Epithelial cell of esophagus (primary cell): ENCODE results near the gene RAD51B.
"Not testable (repeated sequence)": the region's sequence is repeated elsewhere in the genome, so short reads cannot be mapped to it uniquely, and the experiment has no call there.

Experiments
- DNase-seq: peaks from one replicate; pipeline ENCODE4 v3.0.0; 2010; ENCODE audit warnings: low read depth
- H3K4me3 ChIP-seq: 2 replicates; pipeline ENCODE4 v1.5.1; 2011; ENCODE audit warnings: mild to moderate bottlenecking, low read length, control low read depth
- TF ChIP-seq, protein P1 (sequence below): IDR thresholded peaks from 2 replicates; pipeline ENCODE4 v1.5.1; 2011; ENCODE audit warnings: low read depth, mild to moderate bottlenecking, low read length, control low read depth, inconsistent platforms; ENCODE audit not compliant: insufficient read depth; ENCODE audit errors: missing control alignments

RAD51B gene

DNA sequence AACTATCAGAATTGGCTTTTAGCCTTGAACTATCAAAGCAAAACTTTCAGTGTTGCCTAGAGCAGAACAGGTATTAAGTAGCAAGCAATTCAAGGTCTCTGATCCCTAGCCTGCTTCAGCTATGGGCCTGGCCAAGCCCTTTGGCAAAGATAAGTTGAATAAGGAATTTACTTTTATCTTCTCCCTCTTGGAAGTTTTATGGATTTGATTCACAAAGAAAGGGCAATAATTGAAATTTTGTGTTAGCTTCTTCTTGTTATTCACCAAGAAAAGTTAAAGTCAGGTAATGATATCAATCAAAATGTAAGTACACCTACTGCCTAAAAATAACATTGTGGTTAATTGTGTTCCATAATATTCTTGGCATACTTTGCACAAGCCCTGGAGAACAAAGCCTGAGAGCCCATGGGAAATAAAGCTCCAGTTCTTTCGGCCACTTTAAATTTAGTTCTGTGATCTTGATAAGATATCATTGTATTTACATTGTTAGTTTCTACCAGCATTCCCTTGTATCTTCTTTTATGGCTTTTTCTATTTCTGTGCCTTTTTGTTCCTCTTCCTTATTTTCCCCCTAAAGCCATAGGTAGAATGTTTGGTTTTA, 158.0 kb downstream of the RAD51B start:
- H3K4me3 ChIP-seq: no peak overlapping the region
- TF ChIP-seq, protein P1, sequence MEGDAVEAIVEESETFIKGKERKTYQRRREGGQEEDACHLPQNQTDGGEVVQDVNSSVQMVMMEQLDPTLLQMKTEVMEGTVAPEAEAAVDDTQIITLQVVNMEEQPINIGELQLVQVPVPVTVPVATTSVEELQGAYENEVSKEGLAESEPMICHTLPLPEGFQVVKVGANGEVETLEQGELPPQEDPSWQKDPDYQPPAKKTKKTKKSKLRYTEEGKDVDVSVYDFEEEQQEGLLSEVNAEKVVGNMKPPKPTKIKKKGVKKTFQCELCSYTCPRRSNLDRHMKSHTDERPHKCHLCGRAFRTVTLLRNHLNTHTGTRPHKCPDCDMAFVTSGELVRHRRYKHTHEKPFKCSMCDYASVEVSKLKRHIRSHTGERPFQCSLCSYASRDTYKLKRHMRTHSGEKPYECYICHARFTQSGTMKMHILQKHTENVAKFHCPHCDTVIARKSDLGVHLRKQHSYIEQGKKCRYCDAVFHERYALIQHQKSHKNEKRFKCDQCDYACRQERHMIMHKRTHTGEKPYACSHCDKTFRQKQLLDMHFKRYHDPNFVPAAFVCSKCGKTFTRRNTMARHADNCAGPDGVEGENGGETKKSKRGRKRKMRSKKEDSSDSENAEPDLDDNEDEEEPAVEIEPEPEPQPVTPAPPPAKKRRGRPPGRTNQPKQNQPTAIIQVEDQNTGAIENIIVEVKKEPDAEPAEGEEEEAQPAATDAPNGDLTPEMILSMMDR: no peak
- DNase-seq: no peak

DNA sequence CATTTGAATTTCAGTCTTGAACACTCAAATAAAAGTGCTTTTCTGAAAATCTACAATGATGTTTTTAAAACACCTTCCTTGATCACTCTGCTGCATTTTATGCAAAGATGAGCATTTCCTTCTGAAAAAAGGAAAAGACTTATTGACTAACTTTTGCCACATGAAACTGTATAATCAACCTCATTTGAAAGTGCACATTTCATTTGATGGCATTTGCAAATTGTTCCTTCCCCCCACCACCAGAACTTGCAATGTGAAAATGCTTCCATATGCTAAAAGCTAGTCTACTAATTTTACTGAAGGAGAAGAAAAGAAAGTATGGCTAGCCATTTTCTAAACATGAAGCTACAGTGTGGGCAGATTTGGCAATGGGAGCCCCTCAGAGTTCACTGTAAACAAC, 159.2 kb downstream of the RAD51B start:
- H3K4me3 ChIP-seq: no peak overlapping the region
- TF ChIP-seq, protein P1: no peak
- no peak for DNase-seq

DNA sequence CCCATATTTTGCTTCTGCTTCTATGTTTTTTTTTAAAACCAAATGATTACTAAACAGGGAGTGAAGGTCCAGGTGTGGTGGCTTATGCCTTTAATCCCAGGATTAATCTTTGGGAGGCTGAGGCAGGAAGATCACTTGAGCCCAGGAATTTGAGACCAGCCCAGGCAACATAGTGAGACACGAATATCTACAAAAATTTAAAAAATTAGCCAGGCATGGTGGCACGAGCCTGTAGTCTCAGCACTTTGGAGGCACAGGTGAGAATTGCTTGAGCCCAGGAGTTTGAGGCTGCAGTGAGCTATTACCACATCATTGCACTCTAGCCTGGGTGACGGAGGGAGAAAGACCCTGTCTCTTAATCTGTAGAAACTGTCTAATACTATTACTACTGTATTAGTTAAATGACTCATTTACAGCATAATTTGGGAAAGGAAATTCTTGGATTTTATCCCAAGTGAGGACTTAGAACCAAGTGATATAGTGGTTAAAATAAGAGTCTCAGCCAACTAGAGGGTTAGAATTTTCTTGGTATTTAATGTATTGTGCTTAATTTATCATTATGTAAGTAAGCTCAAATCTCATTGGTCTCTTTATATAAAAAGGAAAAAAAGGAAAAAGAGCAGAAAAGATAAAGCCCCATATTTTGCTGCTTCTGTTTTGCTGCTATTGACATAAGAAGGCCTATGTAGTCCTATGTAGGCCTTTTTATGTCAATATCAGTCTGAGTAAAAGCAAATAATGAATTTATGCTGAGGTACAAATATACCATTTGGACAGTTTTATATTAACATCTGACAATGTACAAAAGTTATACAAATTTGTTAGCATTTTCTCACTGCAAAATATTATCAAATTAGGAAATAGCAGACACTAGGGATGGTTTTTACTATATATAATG, 163.4 kb downstream of the RAD51B start:
- TF ChIP-seq, protein P1: no peak
- H3K4me3 ChIP-seq: no peak overlapping the region
- DNase-seq: no peak

DNA sequence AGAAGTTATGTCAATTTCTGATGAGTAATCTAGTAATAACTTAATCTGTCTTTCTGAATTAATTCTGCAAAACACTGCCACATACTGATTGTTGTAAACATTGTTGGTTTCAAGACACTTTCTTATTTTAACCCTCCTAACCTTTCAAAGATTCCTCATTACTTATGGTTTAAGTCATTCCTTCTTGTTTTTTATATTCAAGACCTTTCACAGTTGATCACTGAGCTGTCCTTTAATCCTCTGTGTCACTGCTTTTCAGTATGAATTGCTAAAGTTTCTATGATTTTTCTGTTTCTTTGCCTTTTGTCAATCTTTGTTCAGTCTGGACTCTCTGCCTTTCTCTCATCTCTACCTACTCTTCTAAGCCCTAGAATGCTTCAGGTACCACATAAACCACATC, 164.7 kb downstream of the RAD51B start:
- TF ChIP-seq, protein P1: no peak
- H3K4me3 ChIP-seq: no peak overlapping the region
- no peak for DNase-seq

DNA sequence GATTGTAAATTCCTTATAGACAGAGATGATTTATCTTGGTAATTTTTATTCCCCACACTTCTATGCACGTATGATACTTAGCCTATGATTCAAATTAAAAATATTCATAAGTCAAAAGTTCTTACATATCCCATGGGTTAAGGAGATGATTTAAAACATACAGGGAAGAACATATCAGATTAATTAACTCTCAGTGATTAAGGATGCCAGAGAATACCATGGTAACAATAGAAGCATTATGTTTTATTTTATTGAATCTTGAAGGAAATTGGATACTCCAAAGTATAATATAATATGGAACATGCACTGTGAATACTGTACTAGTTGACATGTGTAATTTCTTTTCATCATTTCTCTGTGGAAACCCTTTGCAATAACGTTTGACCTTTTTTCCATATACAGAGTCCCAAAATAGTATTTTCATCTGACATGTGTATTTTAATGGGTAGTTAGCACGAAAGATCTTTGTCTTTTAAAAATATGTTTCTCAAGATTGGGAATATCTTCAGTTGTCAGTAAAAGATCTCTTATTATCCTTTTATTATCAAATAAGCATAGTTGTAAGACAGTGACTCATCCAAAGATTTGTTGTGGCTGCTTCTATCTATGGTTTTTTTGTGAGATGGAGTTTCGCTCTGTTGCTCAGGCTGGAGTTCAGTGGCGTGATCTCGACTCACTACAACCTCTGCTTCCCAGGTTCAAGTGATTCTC, 166.7 kb downstream of the RAD51B start:
- DNase-seq: peak; percentile 27
- TF ChIP-seq, protein P1: no peak
- no peak overlapping the region for H3K4me3 ChIP-seq

DNA sequence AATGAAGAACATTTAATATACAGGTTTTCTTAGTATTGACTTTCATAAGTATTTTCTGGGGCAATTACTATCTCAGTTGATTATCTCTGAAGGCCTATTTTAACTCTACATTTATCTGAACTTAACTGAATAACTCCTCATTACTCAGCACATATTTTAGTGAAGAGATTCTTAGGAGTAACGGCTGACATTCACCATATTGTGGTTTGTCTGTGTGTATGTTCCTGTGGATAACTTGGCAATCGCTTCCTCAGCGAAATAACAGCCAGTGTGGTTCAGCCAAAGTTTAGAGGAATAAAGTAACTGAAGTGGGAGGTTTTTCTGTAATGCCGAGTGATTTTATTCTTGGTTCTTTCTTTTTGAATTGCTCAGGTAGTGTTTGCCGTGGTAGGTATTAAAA, 168.0 kb downstream of the RAD51B start:
- TF ChIP-seq, protein P1: no peak
- H3K4me3 ChIP-seq: no peak overlapping the region
- DNase-seq: peak; percentile 35

DNA sequence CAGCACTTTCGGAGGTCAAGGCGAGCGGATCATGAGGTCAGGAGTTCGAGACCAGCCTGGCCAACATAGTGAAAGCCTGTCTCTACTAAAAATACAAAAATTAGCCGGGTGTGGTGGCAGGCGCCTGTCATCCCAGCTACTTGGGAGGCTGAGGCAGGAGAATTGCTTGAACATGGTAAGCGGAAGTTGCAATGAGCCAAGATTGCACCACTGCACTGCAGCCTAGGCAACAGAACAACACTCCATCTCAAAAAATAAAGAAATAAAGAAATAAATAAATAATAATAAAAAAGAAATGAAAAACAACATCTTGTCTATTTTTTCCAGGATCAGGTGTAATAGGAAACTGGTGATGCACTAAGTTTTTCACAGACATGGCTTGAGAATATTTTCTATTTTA, 168.6 kb downstream of the RAD51B start:
- H3K4me3 ChIP-seq, DNase-seq: not testable (repeated sequence)
